Neural cell (in vitro differentiated cells): ENCODE measurements around the gene FAM227B. TPM values are rescaled to one million over a fixed set of nuclear protein-coding genes. Genes with fewer than 3 reads are reported as not detected.

ENCODE experiments used
- H2AFZ ChIP-seq: fragments of 200-600, 300-800 bp; sonication (generic), shearing (Covaris generic); 2 replicates; pipeline ENCODE4 v1.6.0; 2014; ENCODE audit warnings: low read depth, mild to moderate bottlenecking, antibody characterized with exemption, low read length, moderate library complexity
- H3F3A ChIP-seq: fragments of 200-600 bp; shearing (Covaris generic); 2 replicates; pipeline ENCODE4 v1.6.1; 2016; ENCODE audit warnings: mild to moderate bottlenecking, moderate library complexity, mixed read lengths, antibody characterized with exemption, low read length; ENCODE audit not compliant: insufficient read depth, poor library complexity, severe bottlenecking
- H3K27ac ChIP-seq: fragments of 200-600, 300-800 bp; sonication (generic), shearing (Covaris generic); 2 replicates; pipeline ENCODE4 v1.5.1; 2014; ENCODE audit warnings: mild to moderate bottlenecking, low read length, moderate library complexity
- H3K27me3 ChIP-seq: fragments of 300-800, 200-600 bp; sonication (generic), shearing (Covaris generic); 2 replicates; pipeline ENCODE4 v1.6.0; 2014; ENCODE audit warnings: mild to moderate bottlenecking, low read depth, low read length, moderate library complexity; ENCODE audit not compliant: insufficient read depth
- H3K36me3 ChIP-seq: fragments of 300-800, 200-600 bp; sonication (generic), shearing (Covaris generic); 2 replicates; pipeline ENCODE4 v1.5.1; 2014; ENCODE audit warnings: mild to moderate bottlenecking, antibody characterized with exemption, low read length, moderate library complexity; ENCODE audit not compliant: insufficient read depth
- H3K4me2 ChIP-seq: fragments of 300-800, 200-600 bp; sonication (generic), shearing (Covaris generic); 2 replicates; pipeline ENCODE4 v1.6.0; 2014; ENCODE audit warnings: mild to moderate bottlenecking, low read length
- H3K4me3 ChIP-seq: fragments of 300-800, 200-600 bp; sonication (generic), shearing (Covaris generic); 2 replicates; pipeline ENCODE4 v1.5.1; 2014; ENCODE audit warnings: mild to moderate bottlenecking, low read length, moderate library complexity
- H3K79me2 ChIP-seq: fragments of 200-600 bp; shearing (Covaris generic); replicated peaks from 2 replicates; pipeline ENCODE4 v1.6.0; 2014; ENCODE audit warnings: mild to moderate bottlenecking, low read length, moderate library complexity; ENCODE audit not compliant: insufficient read depth
- H3K9ac ChIP-seq: fragments of 300-800, 200-600 bp; sonication (generic), shearing (Covaris generic); 2 replicates; pipeline ENCODE4 v1.6.1; 2016; ENCODE audit warnings: mild to moderate bottlenecking, low read length, mixed read lengths
- H3K9me2 ChIP-seq: fragments of 200-600 bp; shearing (Covaris generic); 2 replicates; pipeline ENCODE4 v1.6.1; 2016; ENCODE audit warnings: mild to moderate bottlenecking, low read length, mixed read lengths; ENCODE audit not compliant: insufficient read depth
- H3K9me3 ChIP-seq: fragments of 200-600, 300-800 bp; sonication (generic), shearing (Covaris generic); 2 replicates; pipeline ENCODE4 v1.6.1; 2016; ENCODE audit warnings: mild to moderate bottlenecking, mixed run types, low read length, moderate library complexity, mixed read lengths
- H4K20me1 ChIP-seq: fragments of 200-600 bp; shearing (Covaris generic); 2 replicates; pipeline ENCODE4 v1.6.1; 2016; ENCODE audit warnings: mild to moderate bottlenecking, mixed run types; ENCODE audit not compliant: insufficient read depth
- CTCF ChIP-seq: fragments of 450-650 bp; IDR thresholded peaks from 2 replicates; pipeline ENCODE4 v1.5.1; 2014; ENCODE audit warnings: antibody characterized with exemption, mild to moderate bottlenecking, moderate library complexity; ENCODE audit not compliant: poor library complexity, severe bottlenecking
- EP300 ChIP-seq: fragments of 450-650 bp; conservative IDR thresholded peaks from 2 replicates; pipeline ENCODE4 v1.6.1; 2014; ENCODE audit warnings: antibody characterized with exemption, mild to moderate bottlenecking, moderate library complexity; ENCODE audit not compliant: poor library complexity, severe bottlenecking
- EZH2 ChIP-seq: fragments of 200-600, 300-800 bp; shearing (Covaris generic), sonication (generic); IDR thresholded peaks from 2 replicates; pipeline ENCODE4 v1.6.1; 2014; ENCODE audit warnings: antibody characterized with exemption, low read length, borderline replicate concordance, mild to moderate bottlenecking; ENCODE audit not compliant: insufficient read depth, poor library complexity, severe bottlenecking
- MXI1 ChIP-seq: fragments of 450-650 bp; conservative IDR thresholded peaks from 2 replicates; pipeline ENCODE4 v1.6.1; 2014; ENCODE audit warnings: antibody characterized with exemption, mild to moderate bottlenecking; ENCODE audit not compliant: poor library complexity, severe bottlenecking
- POLR2AphosphoS5 ChIP-seq: IDR thresholded peaks from 2 replicates; pipeline ENCODE4 v1.6.1; 2012
- RAD21 ChIP-seq: fragments of 450-650 bp; conservative IDR thresholded peaks from 2 replicates; pipeline ENCODE4 v1.6.1; 2014; ENCODE audit warnings: antibody characterized with exemption, mild to moderate bottlenecking, moderate library complexity
- SMC3 ChIP-seq: fragments of 450-650 bp; conservative IDR thresholded peaks from 2 replicates; pipeline ENCODE4 v1.6.1; 2014; ENCODE audit warnings: antibody characterized with exemption, mild to moderate bottlenecking, moderate library complexity; ENCODE audit not compliant: poor library complexity
- TAF1 ChIP-seq: IDR thresholded peaks from 2 replicates; pipeline ENCODE4 v1.6.1; 2012; ENCODE audit warnings: low read depth
- polyA plus RNA-seq: library from polyadenylated mRNA; depleted of rRNA; stranded (reverse); fragments of >200 nt; gene quantifications from 2 replicates; pipeline ENCODE4 v1.2.3, GENCODE V29; 2014
- TF ChIP-seq, protein P1 (sequence below): IDR thresholded peaks from 2 replicates; pipeline ENCODE4 v1.6.1; 2012; ENCODE audit warnings: borderline replicate concordance

The FAM227B gene
- polyA plus RNA-seq, 1 donor from 2014 or later, result 0.88 TPM

DNA sequence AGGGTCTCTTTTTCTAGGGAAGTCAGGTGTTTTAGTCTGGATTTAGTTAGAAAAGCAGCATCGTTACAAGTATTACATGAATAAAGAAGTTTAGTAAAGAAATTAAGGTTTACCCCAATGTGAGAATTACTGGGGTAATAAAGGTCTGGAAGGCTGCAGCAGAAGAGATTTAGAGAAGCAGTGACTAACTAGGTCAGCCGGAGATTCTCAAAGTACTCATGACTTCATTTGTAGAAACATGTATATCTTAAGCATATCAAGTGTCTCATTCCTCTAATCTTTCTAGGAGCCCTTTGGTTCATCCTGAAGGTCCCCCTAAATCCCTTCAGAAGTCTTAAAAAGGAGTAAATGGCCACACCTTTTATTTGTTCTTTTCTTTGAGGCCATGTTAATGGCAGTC is 26.3 kb upstream of the FAM227B start:
- no peak overlapping the region for H3K4me3 ChIP-seq
- no peak overlapping the region for H3K9ac ChIP-seq
- H3K4me2 ChIP-seq, result no peak overlapping the region
- H2AFZ ChIP-seq, result no peak overlapping the region
- TF ChIP-seq, protein P1, sequence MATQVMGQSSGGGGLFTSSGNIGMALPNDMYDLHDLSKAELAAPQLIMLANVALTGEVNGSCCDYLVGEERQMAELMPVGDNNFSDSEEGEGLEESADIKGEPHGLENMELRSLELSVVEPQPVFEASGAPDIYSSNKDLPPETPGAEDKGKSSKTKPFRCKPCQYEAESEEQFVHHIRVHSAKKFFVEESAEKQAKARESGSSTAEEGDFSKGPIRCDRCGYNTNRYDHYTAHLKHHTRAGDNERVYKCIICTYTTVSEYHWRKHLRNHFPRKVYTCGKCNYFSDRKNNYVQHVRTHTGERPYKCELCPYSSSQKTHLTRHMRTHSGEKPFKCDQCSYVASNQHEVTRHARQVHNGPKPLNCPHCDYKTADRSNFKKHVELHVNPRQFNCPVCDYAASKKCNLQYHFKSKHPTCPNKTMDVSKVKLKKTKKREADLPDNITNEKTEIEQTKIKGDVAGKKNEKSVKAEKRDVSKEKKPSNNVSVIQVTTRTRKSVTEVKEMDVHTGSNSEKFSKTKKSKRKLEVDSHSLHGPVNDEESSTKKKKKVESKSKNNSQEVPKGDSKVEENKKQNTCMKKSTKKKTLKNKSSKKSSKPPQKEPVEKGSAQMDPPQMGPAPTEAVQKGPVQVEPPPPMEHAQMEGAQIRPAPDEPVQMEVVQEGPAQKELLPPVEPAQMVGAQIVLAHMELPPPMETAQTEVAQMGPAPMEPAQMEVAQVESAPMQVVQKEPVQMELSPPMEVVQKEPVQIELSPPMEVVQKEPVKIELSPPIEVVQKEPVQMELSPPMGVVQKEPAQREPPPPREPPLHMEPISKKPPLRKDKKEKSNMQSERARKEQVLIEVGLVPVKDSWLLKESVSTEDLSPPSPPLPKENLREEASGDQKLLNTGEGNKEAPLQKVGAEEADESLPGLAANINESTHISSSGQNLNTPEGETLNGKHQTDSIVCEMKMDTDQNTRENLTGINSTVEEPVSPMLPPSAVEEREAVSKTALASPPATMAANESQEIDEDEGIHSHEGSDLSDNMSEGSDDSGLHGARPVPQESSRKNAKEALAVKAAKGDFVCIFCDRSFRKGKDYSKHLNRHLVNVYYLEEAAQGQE, result no peak
- no peak for TF ChIP-seq CTCF
- TF ChIP-seq EP300, result no peak
- no peak for TF ChIP-seq MXI1
- TF ChIP-seq SMC3, result no peak
- no peak for TF ChIP-seq RAD21
- TF ChIP-seq EZH2, result no peak
- TF ChIP-seq POLR2AphosphoS5, result no peak
- no peak for TF ChIP-seq TAF1
- no peaks in the 10 kb centered on the region for H4K20me1 ChIP-seq
- no peaks in the 10 kb centered on the region for H3K79me2 ChIP-seq
- no peak overlapping the region for H3K27ac ChIP-seq
- H3K36me3 ChIP-seq, result no peaks in the 10 kb centered on the region
- H3K9me2 ChIP-seq, result no peaks in the 10 kb centered on the region
- no peaks in the 10 kb centered on the region for H3K9me3 ChIP-seq
- H3K27me3 ChIP-seq, result no peaks in the 10 kb centered on the region
- H3F3A ChIP-seq, result no peaks in the 10 kb centered on the region

DNA sequence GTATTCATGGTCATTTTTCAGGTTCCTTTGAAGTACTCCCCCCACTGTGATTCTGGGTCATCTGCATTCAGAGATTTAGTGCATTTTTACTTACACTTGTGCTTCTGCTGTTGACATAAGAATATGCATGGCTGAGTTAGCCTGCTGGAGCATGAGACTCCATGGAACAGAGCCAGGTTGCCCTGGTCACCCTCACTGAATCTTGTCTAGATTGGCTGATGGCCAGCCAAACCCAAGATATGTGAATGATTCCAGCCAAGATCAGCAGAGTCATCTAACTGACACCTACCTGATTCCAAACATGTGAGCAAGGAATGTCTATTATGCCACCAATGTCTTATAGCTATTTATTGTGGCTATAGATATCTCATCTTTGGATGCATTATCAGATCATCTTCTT is 25.3 kb upstream of the FAM227B start:
- H3K9ac ChIP-seq, result no peak overlapping the region
- no peaks in the 10 kb centered on the region for H3K9me3 ChIP-seq
- no peaks in the 10 kb centered on the region for H3K36me3 ChIP-seq
- no peak overlapping the region for H3K4me2 ChIP-seq
- no peaks in the 10 kb centered on the region for H4K20me1 ChIP-seq
- TF ChIP-seq EZH2, result no peak
- no peak for TF ChIP-seq POLR2AphosphoS5
- TF ChIP-seq EP300, result no peak
- TF ChIP-seq, protein P1, result no peak
- H3F3A ChIP-seq, result no peaks in the 10 kb centered on the region
- H3K27me3 ChIP-seq, result no peaks in the 10 kb centered on the region
- no peaks in the 10 kb centered on the region for H3K9me2 ChIP-seq
- no peak overlapping the region for H3K4me3 ChIP-seq
- no peak overlapping the region for H2AFZ ChIP-seq
- no peak overlapping the region for H3K27ac ChIP-seq
- H3K79me2 ChIP-seq, result no peaks in the 10 kb centered on the region
